ENCODE measurements around the gene ARF1.

The ARF1 gene

DNA sequence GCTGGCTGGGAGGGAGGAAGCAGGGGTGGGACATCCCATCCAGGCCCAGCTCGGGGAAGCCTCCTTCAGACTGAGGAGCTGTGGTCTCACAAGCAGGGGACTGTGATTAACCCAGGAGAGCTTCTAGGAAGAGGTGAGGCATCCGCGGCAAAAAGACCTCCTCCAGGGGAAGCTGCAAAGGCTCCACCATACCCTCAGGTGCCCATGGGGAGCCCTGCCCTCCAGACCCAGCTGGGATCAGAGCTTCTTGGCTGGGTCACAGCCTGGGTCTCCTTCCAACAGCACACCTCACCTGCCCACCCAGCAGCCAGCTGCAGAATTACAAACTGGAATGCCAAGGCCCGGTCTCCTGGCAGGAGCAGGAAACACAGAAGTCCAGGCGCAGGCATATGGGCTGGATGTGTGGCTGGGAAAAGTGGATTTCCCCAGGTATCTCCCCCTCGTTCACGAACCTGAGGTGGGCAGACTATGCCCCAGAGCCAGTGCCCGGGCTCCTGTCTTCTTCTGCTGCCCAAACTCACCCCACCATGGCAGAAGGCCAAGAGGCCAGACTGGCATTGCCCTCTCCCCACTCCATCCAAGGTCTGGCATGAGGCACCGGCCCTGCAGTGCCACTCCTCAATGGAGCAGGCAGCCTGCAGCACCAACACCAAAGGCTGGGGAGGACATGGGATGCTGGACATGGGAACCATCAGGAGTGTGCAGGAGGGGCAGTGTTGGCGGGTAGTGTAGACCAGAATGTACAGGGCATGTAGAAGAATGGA is 15.4 kb upstream of the ARF1 start:
- H3K4me1 ChIP-seq (ENCODE audit: low read depth, poor library complexity, severe bottlenecking), result peaks cover under 1% of the 10 kb centered on the region
- peaks cover 13% of the 10 kb centered on the region for H3K27me3 ChIP-seq (ENCODE audit: insufficient read depth, low read depth)
- no peak overlapping the region for H3K4me2 ChIP-seq
- H3K9ac ChIP-seq, result no peak overlapping the region
- H3K27ac ChIP-seq, result no peak overlapping the region
- TF ChIP-seq, protein P1, sequence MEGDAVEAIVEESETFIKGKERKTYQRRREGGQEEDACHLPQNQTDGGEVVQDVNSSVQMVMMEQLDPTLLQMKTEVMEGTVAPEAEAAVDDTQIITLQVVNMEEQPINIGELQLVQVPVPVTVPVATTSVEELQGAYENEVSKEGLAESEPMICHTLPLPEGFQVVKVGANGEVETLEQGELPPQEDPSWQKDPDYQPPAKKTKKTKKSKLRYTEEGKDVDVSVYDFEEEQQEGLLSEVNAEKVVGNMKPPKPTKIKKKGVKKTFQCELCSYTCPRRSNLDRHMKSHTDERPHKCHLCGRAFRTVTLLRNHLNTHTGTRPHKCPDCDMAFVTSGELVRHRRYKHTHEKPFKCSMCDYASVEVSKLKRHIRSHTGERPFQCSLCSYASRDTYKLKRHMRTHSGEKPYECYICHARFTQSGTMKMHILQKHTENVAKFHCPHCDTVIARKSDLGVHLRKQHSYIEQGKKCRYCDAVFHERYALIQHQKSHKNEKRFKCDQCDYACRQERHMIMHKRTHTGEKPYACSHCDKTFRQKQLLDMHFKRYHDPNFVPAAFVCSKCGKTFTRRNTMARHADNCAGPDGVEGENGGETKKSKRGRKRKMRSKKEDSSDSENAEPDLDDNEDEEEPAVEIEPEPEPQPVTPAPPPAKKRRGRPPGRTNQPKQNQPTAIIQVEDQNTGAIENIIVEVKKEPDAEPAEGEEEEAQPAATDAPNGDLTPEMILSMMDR (conservative IDR thresholded peaks at IDR 0.05; ENCODE audit: low read depth, low read length), result no peak
- H4K20me1 ChIP-seq (ENCODE audit: insufficient read depth), result no peaks in the 10 kb centered on the region
- no peaks in the 10 kb centered on the region for H3K79me2 ChIP-seq (ENCODE audit: insufficient read depth, low read depth)
- no peak overlapping the region for H3K4me3 ChIP-seq (IDR thresholded peaks at IDR 0.05; ENCODE audit: insufficient read depth, low read depth, low read length)
- H2AFZ ChIP-seq (ENCODE audit: low read depth), result no peak overlapping the region
- H3K36me3 ChIP-seq (ENCODE audit: insufficient read depth), result no peaks in the 10 kb centered on the region

DNA sequence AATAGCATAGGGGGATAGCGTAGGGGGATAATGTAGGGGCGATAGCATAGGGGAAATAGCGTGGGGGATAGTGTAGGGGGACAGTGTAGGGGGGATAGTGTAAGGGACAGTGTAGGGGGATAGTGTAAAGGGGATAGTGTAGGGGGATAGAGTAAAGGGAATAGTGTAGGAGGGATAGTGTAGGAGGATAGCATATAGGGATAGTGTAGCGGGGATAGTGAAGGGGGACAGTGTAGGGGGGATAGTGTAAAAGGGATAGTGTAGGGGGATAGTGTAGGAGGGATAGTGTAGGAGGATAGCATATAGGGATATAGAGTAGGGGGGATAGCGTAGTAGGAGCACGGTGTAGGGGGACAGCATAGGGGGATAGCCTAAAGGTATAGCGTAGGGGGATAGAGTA is 14.1 kb upstream of the ARF1 start:
- H3K4me2 ChIP-seq, result no peak overlapping the region
- no peaks in the 10 kb centered on the region for H4K20me1 ChIP-seq (ENCODE audit: insufficient read depth)
- H3K27me3 ChIP-seq (ENCODE audit: insufficient read depth, low read depth), result peaks cover 13% of the 10 kb centered on the region
- no peak overlapping the region for H3K9ac ChIP-seq
- H3K4me3 ChIP-seq (IDR thresholded peaks at IDR 0.05; ENCODE audit: insufficient read depth, low read depth, low read length), result no peak overlapping the region
- no peaks in the 10 kb centered on the region for H3K79me2 ChIP-seq (ENCODE audit: insufficient read depth, low read depth)
- TF ChIP-seq, protein P1 (conservative IDR thresholded peaks at IDR 0.05; ENCODE audit: low read depth, low read length), result no peak
- peaks cover 13% of the 10 kb centered on the region for H3K4me1 ChIP-seq (ENCODE audit: low read depth, poor library complexity, severe bottlenecking)
- H3K36me3 ChIP-seq (ENCODE audit: insufficient read depth), result no peaks in the 10 kb centered on the region
- H3K27ac ChIP-seq, result no peak overlapping the region
- H2AFZ ChIP-seq (ENCODE audit: low read depth), result no peak overlapping the region

DNA sequence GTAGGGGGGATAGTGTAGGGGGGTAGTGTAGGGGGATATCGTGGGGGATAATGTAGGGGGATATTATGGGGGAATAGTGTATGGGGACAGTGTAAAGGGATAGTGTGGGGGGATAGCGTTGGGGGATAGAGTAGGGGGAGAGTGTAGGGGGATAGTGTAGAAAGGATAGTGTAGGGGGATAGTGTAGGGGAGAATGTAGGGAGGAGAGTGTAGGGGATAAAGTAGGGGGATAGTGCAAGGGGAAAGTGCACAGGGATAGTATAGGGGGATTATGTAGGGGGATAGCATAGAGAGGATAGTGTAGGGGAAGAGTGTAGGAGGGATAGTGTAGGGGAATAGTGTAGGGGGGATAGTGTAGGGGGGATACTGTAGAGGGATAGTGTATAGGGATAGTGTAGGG is 12.3 kb upstream of the ARF1 start:
- Histone ChIP-seq H3K36me3 (ENCODE audit: insufficient read depth) (no peaks in the 10 kb centered on the region), H3K9ac (no peak overlapping the region), H3K4me3 (IDR thresholded peaks at IDR 0.05; ENCODE audit: insufficient read depth, low read depth, low read length) (no peak overlapping the region), H4K20me1 (ENCODE audit: insufficient read depth) (no peaks in the 10 kb centered on the region), H2AFZ (ENCODE audit: low read depth) (no peak overlapping the region), H3K27ac (no peak overlapping the region), H3K4me2 (no peak overlapping the region), H3K4me1 (ENCODE audit: low read depth, poor library complexity, severe bottlenecking) (peaks cover 13% of the 10 kb centered on the region), H3K79me2 (ENCODE audit: insufficient read depth, low read depth) (no peaks in the 10 kb centered on the region), H3K27me3 (ENCODE audit: insufficient read depth, low read depth) (peaks cover 13% of the 10 kb centered on the region)
- TF ChIP-seq, protein P1 (conservative IDR thresholded peaks at IDR 0.05; ENCODE audit: low read depth, low read length), result no peak

DNA sequence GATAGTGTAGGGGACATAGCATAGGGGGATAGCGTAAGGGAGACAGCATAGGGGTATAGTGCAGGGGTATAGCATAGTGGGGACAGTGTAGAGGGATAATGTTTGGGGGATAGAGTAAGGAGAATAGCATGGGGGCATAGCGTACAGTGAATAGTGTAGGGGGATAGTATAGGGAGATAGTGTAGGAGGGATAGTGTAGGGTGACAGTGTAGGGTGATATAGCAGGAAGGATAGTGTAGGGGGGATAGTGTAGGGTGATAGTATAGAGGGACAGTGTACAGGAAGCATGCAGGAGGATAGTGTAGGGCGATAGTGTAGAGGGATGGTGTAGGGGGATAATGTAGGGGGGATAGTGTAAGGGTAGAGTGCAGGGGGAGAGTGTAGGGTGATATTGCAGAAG is 11.7 kb upstream of the ARF1 start:
- Histone ChIP-seq H2AFZ (ENCODE audit: low read depth) (no peak overlapping the region), H3K4me1 (ENCODE audit: low read depth, poor library complexity, severe bottlenecking) (peaks cover 13% of the 10 kb centered on the region), H3K9ac (no peak overlapping the region), H3K79me2 (ENCODE audit: insufficient read depth, low read depth) (no peaks in the 10 kb centered on the region), H4K20me1 (ENCODE audit: insufficient read depth) (no peaks in the 10 kb centered on the region), H3K27me3 (ENCODE audit: insufficient read depth, low read depth) (peaks cover 13% of the 10 kb centered on the region), H3K4me3 (IDR thresholded peaks at IDR 0.05; ENCODE audit: insufficient read depth, low read depth, low read length) (no peak overlapping the region), H3K27ac (no peak overlapping the region), H3K4me2 (no peak overlapping the region), H3K36me3 (ENCODE audit: insufficient read depth) (no peaks in the 10 kb centered on the region)
- TF ChIP-seq, protein P1 (conservative IDR thresholded peaks at IDR 0.05; ENCODE audit: low read depth, low read length), result no peak
